ENCODE data around the gene GAST. TPM values are rescaled to one million over a fixed set of nuclear protein-coding genes. Genes with fewer than 3 reads are reported as not detected.
A peak's percentile ranks its signal among the peaks of the same experiment; 100 is the strongest.

GAST gene
- total and polyA plus RNA-seq, 2 of the 13 experiments (the other 11 are each of a cell fraction or from before 2014, with no cell fraction given): 0.32 to 0.42 TPM

DNA sequence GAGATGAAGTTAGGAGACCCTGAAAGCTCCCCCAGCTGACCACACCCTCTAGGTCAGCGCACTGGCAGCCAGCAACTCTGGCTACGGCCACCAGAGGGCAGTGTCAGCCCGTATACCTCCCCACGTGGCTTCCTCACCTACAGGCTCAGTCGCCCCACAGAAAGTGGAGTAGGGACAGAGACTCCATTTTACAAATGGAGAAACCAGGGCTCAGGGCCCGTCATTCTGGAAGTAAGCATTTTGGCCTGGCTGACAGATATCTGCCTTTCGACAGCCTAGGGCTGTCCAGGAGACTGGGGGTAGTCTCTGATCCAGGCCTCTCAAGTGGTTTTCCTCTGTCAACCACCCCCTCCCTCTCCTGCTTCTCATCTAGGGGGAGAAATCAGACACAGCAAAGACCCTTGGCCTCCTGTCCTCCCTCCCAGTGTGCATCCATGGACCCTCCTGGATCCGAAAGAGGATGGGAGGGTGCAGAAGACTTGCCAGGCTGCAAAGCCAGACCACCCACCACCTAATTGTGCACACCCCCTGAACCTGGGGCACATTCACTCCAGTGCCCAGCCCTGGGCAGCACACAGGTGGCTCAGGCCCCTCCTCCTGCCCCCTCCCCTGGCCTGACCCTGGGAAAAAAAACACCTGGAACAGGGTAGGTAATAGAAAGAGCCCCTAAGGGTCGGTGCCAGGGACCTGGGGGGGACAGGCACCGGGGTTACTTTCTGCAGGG, 26.1 kb downstream of the GAST start (continued):
- TF ChIP-seq YEATS4 (CRISPR knock-in tag; IDR thresholded peaks at IDR 0.05; ENCODE audit: borderline replicate concordance) (no peak), ZSCAN30 (CRISPR knock-in tag; IDR thresholded peaks at IDR 0.05) (no peak), SAFB2 (CRISPR knock-in tag; IDR thresholded peaks at IDR 0.05; ENCODE audit: borderline replicate concordance, low read depth) (no peak), NFIC (IDR thresholded peaks at IDR 0.05; ENCODE audit: low read length) (no peak), ZNF614 (CRISPR knock-in tag; IDR thresholded peaks at IDR 0.05; ENCODE audit: borderline replicate concordance) (no peak), PCBP1 (IDR thresholded peaks at IDR 0.05; ENCODE audit: borderline replicate concordance, low read depth, low read length) (no peak), GTF2F1 (IDR thresholded peaks at IDR 0.05; ENCODE audit: low read length) (no peak), NCOA5 (CRISPR knock-in tag; IDR thresholded peaks at IDR 0.05) (no peak), MXD4 (CRISPR knock-in tag; IDR thresholded peaks at IDR 0.05) (peak; percentile 64; the same call in 1 of the 2 replicates), ZNF124 (CRISPR knock-in tag; IDR thresholded peaks at IDR 0.05) (peak; percentile 76; the same call in 1 of the 2 replicates), RFXAP (CRISPR knock-in tag; IDR thresholded peaks at IDR 0.05; ENCODE audit: borderline replicate concordance) (no peak), ZNF619 (CRISPR knock-in tag; IDR thresholded peaks at IDR 0.05) (peak; percentile 94; the same call in 1 of the 2 replicates), MAZ (IDR thresholded peaks at IDR 0.05; ENCODE audit: borderline replicate concordance, low read depth, low read length) (no peak), MAZ (CRISPR knock-in tag; IDR thresholded peaks at IDR 0.05; ENCODE audit: low read depth) (no peak; the same call in 1 of the 2 replicates)
- TF ChIP-seq, protein P1, sequence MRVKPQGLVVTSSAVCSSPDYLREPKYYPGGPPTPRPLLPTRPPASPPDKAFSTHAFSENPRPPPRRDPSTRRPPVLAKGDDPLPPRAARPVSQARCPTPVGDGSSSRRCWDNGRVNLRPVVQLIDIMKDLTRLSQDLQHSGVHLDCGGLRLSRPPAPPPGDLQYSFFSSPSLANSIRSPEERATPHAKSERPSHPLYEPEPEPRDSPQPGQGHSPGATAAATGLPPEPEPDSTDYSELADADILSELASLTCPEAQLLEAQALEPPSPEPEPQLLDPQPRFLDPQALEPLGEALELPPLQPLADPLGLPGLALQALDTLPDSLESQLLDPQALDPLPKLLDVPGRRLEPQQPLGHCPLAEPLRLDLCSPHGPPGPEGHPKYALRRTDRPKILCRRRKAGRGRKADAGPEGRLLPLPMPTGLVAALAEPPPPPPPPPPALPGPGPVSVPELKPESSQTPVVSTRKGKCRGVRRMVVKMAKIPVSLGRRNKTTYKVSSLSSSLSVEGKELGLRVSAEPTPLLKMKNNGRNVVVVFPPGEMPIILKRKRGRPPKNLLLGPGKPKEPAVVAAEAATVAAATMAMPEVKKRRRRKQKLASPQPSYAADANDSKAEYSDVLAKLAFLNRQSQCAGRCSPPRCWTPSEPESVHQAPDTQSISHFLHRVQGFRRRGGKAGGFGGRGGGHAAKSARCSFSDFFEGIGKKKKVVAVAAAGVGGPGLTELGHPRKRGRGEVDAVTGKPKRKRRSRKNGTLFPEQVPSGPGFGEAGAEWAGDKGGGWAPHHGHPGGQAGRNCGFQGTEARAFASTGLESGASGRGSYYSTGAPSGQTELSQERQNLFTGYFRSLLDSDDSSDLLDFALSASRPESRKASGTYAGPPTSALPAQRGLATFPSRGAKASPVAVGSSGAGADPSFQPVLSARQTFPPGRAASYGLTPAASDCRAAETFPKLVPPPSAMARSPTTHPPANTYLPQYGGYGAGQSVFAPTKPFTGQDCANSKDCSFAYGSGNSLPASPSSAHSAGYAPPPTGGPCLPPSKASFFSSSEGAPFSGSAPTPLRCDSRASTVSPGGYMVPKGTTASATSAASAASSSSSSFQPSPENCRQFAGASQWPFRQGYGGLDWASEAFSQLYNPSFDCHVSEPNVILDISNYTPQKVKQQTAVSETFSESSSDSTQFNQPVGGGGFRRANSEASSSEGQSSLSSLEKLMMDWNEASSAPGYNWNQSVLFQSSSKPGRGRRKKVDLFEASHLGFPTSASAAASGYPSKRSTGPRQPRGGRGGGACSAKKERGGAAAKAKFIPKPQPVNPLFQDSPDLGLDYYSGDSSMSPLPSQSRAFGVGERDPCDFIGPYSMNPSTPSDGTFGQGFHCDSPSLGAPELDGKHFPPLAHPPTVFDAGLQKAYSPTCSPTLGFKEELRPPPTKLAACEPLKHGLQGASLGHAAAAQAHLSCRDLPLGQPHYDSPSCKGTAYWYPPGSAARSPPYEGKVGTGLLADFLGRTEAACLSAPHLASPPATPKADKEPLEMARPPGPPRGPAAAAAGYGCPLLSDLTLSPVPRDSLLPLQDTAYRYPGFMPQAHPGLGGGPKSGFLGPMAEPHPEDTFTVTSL (CRISPR knock-in tag; IDR thresholded peaks at IDR 0.05; ENCODE audit: borderline replicate concordance): no peak
- TF ChIP-seq, protein P2, sequence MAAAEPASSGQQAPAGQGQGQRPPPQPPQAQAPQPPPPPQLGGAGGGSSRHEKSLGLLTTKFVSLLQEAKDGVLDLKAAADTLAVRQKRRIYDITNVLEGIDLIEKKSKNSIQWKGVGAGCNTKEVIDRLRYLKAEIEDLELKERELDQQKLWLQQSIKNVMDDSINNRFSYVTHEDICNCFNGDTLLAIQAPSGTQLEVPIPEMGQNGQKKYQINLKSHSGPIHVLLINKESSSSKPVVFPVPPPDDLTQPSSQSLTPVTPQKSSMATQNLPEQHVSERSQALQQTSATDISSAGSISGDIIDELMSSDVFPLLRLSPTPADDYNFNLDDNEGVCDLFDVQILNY (CRISPR knock-in tag; conservative IDR thresholded peaks at IDR 0.05): no peak
- TF ChIP-seq, protein P3, sequence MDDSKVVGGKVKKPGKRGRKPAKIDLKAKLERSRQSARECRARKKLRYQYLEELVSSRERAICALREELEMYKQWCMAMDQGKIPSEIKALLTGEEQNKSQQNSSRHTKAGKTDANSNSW (CRISPR knock-in tag; IDR thresholded peaks at IDR 0.05; ENCODE audit: borderline replicate concordance): no peak
- TF ChIP-seq, protein P4, sequence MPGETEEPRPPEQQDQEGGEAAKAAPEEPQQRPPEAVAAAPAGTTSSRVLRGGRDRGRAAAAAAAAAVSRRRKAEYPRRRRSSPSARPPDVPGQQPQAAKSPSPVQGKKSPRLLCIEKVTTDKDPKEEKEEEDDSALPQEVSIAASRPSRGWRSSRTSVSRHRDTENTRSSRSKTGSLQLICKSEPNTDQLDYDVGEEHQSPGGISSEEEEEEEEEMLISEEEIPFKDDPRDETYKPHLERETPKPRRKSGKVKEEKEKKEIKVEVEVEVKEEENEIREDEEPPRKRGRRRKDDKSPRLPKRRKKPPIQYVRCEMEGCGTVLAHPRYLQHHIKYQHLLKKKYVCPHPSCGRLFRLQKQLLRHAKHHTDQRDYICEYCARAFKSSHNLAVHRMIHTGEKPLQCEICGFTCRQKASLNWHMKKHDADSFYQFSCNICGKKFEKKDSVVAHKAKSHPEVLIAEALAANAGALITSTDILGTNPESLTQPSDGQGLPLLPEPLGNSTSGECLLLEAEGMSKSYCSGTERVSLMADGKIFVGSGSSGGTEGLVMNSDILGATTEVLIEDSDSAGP (CRISPR knock-in tag; IDR thresholded peaks at IDR 0.05; ENCODE audit: borderline replicate concordance): peak; percentile 68; the same call in 1 of the 2 replicates

Data from HepG2 (cell line).